Measurements from ENCODE around the gene SYT17.
"Not testable (repeated sequence)": the region's sequence is repeated elsewhere in the genome, so short reads cannot be mapped to it uniquely, and the experiment has no call there.

The SYT17 gene

DNA sequence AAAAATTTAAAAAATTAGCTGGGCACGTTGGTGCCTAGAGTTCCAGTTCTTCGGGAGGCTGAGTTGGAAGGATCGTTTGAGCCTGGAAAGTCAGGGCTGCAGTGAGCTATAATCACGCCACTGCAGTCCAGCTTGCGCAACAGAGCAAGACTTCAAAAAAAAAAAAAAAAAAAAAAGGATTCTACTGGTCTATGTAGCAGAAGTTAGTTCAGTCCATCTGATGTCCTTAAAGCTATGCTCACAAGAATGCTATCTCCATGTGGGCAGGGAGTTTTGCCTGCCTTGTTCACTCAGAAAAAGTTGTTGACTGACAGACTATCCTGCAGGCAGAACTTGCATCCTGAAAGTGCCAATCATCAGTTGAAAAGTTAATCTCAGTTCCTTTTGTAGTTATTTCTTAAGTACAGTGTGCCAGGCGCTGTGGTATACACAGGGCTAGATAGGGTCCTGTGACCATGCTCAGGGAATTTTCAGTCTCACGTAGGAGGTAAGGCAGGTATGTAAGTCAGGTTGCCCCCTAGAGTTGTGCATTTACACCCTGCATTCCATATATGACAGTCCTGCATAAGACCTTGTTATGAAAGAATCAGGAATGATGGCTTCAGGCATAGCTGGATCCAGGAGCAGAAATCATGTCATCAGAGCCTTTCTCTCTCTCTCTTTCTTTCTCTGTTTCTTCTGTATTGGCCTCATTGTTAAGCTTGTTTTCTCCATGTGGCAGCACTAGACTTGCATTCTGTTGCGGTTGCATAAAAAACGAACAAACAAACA is 7.6 kb downstream of the SYT17 start:
- no peak for DNase-seq

GRCh38 chr16:19177111-19177739 is 9.2 kb downstream of the SYT17 start:
- no peak for DNase-seq

DNA sequence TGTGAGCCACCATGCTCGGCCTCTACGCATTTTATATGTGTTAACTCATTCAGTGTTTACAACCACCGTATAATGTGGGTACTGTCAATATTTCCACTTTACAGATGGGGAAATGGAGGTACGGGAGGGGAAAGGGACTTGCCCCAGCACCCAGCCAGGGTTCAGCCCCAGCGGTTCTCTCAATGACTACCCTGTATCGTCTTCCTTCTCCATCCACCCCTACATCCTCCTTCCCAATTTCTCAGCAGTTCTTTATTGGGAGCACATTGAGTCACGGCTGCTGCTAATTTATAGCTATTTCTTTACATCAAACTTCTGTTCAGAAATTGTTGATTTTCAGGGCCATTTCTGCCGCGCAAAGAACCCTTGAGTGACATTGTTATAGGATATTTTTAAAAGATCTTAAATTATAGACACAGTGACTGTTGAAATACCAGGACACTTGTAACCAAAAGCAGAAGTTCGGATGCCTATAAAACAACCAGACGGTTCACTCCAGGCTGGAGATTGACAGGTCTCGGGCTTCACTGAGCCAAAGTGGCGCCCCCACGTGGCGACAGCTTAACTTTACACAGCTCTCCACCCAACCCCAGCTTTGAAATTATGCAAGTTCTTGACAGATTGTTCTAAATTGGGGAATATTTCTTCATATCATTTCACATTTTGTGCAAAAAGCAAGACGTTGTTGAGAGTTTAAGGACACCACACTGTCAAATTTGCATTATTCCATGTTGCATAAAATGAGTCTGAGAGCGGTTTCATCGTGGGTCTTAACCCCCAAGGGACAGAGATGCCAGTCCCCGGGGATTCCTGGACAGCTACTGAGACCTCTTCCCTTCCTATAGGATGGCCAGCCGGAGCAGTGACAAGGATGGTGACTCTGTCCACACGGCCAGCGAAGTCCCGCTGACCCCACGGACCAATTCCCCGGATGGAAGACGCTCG is 11.8 kb downstream of the SYT17 start:
- peak; percentile 46 for DNase-seq

DNA sequence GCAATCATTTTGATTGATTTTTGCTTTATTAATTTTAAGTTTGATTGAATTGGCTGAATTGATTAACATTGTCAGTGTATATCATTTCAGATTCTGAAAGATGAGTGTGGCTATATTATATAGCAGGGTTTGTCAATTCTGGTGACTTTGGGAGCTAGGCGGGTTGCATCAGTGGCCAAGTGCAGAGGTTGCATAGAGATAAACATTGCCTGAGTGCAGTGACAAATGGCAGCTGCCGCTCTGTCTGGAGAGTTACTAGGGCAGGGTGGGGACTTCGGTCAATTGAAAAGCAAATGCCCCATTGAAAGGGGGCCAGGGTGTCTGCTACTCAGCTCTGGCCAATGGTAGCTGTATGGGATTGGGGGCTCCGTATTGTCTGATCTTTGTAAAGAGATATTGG is 12.7 kb downstream of the SYT17 start:
- no peak for DNase-seq

DNA sequence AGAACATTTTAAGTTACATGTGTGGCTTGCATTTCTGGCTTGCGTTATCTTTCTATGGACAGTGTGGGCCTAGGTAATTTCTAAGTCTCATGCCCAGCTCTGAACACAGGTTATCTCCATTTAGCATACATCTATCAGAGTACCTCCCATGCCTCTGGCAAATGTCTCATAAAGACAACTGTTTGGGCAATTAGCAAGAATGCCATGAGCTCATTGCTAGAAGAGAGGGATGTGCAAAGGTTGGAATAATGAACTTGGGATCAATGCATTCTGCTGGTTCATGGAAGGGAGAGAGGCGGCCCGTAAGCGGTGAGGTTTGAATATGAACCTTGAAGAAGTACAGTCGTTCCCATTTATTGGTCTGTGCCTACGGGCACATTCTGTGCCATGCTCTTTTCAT is 14.4 kb downstream of the SYT17 start:
- DNase-seq = no peak

GRCh38 chr16:19183187-19183586 is 15.1 kb downstream of the SYT17 start:
- no peak for DNase-seq

DNA sequence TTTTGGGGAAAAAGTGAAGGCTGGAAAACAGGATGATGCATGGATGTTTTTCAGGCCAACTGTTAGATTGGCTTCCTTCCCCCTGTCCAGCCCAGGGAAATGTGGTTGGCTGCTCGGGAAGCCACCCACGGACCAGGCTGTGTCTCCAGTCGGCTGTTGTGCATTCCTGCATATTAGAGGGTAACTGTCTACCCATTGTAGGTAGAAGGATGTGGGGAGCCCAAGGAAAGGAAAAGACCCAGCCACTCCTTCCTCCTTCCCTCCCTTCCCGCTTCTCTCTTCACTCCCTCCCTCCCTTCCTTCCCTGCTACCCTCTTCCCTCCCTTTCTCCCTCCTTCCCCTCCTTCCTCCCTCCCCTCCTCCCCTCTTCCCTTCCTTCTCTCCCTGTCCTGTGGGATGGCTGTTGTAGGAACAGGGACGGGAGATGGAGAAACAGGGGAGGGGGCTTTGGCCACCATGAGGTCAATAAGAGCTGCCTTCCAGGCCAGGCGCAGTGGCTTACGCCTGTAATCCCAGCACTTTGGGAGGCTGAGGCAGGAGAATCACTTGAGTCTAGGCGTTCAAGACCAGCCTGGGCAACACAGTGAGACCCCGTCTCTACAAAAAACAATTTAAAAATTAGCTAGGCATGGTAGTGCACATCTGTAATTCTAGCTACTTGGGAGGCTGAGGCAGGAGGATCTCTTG is 16.9 kb downstream of the SYT17 start:
- DNase-seq = no peak

GRCh38 chr16:19185510-19185851 is 17.4 kb downstream of the SYT17 start:
- DNase-seq = no peak

GRCh38 chr16:19186408-19186807 is 18.4 kb downstream of the SYT17 start:
- DNase-seq = no peak

GRCh38 chr16:19187961-19188360 is 19.9 kb downstream of the SYT17 start:
- not testable (repeated sequence) for DNase-seq

DNA sequence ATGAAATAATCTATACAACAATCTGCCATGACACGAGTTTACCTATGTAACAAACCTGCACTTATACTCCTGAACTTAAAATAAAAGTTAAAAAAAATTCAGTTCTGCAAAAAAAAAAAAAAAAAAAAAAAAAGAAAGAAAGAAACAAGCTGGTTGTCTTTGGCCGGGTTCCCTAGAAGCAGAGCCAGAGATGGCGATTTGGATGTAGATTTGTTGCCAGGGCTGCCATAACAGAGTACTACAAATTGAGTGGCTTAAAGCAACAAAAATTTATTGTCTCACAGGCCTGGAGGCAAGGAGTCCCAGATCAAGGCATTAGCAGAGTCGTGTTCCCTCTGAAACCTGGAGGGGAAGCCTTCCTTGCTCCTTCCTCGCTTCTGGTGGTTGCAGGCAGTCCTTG is 20.4 kb downstream of the SYT17 start:
- no peak for DNase-seq

- DNase-seq = no peak
These were observed 24.8 kb downstream of the SYT17 start for GRCh38 chr16:19192865-19193264.

GRCh38 chr16:19196871-19197270 is 28.8 kb downstream of the SYT17 start:
- DNase-seq = no peak

GRCh38 chr16:19203374-19203966 is 35.4 kb downstream of the SYT17 start:
- DNase-seq = no peak

- no peak for DNase-seq
These were observed 42.4 kb downstream of the SYT17 start for GRCh38 chr16:19210280-19210924.

DNA sequence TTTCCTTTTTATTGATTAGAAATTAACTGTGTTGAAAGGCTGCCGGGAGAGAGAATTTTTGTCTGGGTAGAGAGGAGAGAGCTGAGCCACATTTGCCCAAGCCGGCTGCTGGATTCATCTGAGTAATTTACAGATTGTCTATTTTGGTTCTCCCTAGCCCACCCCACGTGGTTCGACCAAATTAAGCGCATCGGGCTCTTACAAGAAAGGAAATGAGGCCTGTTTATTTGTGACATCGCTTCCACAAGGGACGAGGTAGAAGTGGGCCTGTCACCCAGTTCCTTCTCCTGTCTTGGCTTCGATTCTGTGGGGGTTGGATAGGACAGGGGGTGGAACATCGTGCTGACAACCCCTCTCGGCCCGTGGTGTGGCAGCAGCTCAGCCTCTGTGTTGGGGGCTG is 42.9 kb downstream of the SYT17 start:
- no peak for DNase-seq

GRCh38 chr16:19212059-19212458 is 44.0 kb downstream of the SYT17 start:
- no peak for DNase-seq

- no peak for DNase-seq
These were observed 45.8 kb downstream of the SYT17 start for GRCh38 chr16:19213885-19214284.

GRCh38 chr16:19215705-19216104 is 47.7 kb downstream of the SYT17 start:
- DNase-seq = no peak

DNA sequence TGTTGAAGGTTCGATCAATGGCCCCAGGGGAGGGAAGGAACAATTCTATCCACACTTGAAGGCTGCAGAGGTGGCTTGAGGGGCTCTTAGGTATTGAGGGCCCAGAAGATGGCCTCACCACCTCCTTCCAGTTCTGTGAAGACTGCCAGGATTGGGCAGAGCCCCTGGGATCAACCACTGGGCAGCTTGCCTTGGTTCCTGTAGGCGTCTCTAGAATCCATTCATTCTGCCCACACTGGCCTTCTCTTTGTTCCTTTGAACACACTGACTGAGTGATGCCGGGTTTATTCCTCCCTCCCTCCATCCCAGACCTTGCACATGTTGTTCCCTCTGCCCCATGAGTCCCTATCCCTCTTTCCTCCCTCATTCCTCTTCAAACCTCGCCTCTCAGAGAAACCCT is 50.5 kb downstream of the SYT17 start:
- no peak for DNase-seq

- DNase-seq = no peak
These were observed 51.8 kb downstream of the SYT17 start for GRCh38 chr16:19219836-19220235.
